GM19463 (cell line): ENCODE results near the gene MINK1.

Source experiments
- ATAC-seq: cut with Tn5 transposase; IDR thresholded peaks from one replicate; pipeline ENCODE4 v1.9.1; 2021; ENCODE audit warnings: mild to moderate bottlenecking, moderate library complexity; ENCODE audit not compliant: unreplicated experiment

The MINK1 gene

GRCh38 chr17:4945176-4945943 is 112.2 kb downstream of the MINK1 start:
- ATAC-seq, result peak; percentile 28

GRCh38 chr17:4945944-4946280 is 112.8 kb downstream of the MINK1 start:
- ATAC-seq, result no peak

GRCh38 chr17:4946312-4946976 is 113.3 kb downstream of the MINK1 start:
- ATAC-seq, result no peak

GRCh38 chr17:4947010-4947410 is 113.9 kb downstream of the MINK1 start:
- no peak for ATAC-seq
